Mesendoderm (in vitro differentiated cells): ENCODE measurements around the gene BMP8B. TPM values are rescaled to one million over a fixed set of nuclear protein-coding genes. Genes with fewer than 3 reads are reported as not detected.

Experiments
- DNase-seq: peaks from one replicate; pipeline ENCODE4 v3.0.0; 2013
- H2AK5ac ChIP-seq: 2 replicates; pipeline ENCODE4 v1.6.1; 2013; ENCODE audit warnings: low read length, inconsistent platforms
- H2BK120ac ChIP-seq: 2 replicates; pipeline ENCODE4 v1.6.1; 2013; ENCODE audit warnings: low read depth, mild to moderate bottlenecking, low read length, moderate library complexity, mixed read lengths
- H2BK15ac ChIP-seq: replicated peaks from 2 replicates; pipeline ENCODE4 v1.6.1; 2013; ENCODE audit warnings: low read depth, mild to moderate bottlenecking, moderate library complexity
- H2BK5ac ChIP-seq: 2 replicates; pipeline ENCODE4 v1.6.1; 2013; ENCODE audit warnings: low read length, inconsistent platforms
- H3K18ac ChIP-seq: 2 replicates; pipeline ENCODE4 v1.6.1; 2013; ENCODE audit warnings: mild to moderate bottlenecking, low read length, mixed read lengths
- H3K23ac ChIP-seq: one replicate; pipeline ENCODE4 v1.6.1; 2013; ENCODE audit warnings: low read length
- H3K27ac ChIP-seq: 2 replicates; pipeline ENCODE4 v1.5.1; 2013; ENCODE audit warnings: low read depth, mild to moderate bottlenecking, inconsistent platforms, low read length, moderate library complexity
- H3K27me3 ChIP-seq: 2 replicates; pipeline ENCODE4 v1.6.1; 2013; ENCODE audit warnings: low read length, control low read depth, mild to moderate bottlenecking, inconsistent platforms; ENCODE audit not compliant: insufficient read depth, poor library complexity
- H3K36me3 ChIP-seq: 2 replicates; pipeline ENCODE4 v1.6.1; 2013; ENCODE audit warnings: low read length, inconsistent platforms; ENCODE audit not compliant: control insufficient read depth, insufficient read depth
- H3K4ac ChIP-seq: one replicate; pipeline ENCODE4 v1.6.1; 2013; ENCODE audit warnings: low read depth, mild to moderate bottlenecking, low read length, moderate library complexity
- H3K4me1 ChIP-seq: 2 replicates; pipeline ENCODE4 v1.6.1; 2013; ENCODE audit warnings: low read depth, low read length, inconsistent platforms; ENCODE audit not compliant: control insufficient read depth
- H3K4me2 ChIP-seq: 2 replicates; pipeline ENCODE4 v1.6.1; 2013; ENCODE audit warnings: low read length
- H3K4me3 ChIP-seq: 2 replicates; pipeline ENCODE4 v1.5.1; 2013; ENCODE audit warnings: mild to moderate bottlenecking, low read length
- H3K56ac ChIP-seq: one replicate; pipeline ENCODE4 v1.6.1; 2013; ENCODE audit warnings: low read length
- H3K79me1 ChIP-seq: 2 replicates; pipeline ENCODE4 v1.6.1; 2013; ENCODE audit warnings: low read length, inconsistent platforms
- H3K79me2 ChIP-seq: 2 replicates; pipeline ENCODE4 v1.6.1; 2013; ENCODE audit warnings: mild to moderate bottlenecking, low read length; ENCODE audit not compliant: control insufficient read depth, insufficient read depth
- H3K9ac ChIP-seq: 2 replicates; pipeline ENCODE4 v1.6.1; 2013; ENCODE audit warnings: low read length, inconsistent platforms
- H4K5ac ChIP-seq: one replicate; pipeline ENCODE4 v1.6.1; 2013; ENCODE audit warnings: low read length
- H4K8ac ChIP-seq: one replicate; pipeline ENCODE4 v1.6.1; 2013; ENCODE audit warnings: low read depth, mild to moderate bottlenecking, control low read depth, low read length, moderate library complexity
- WGBS: extraction: QIAGEN DNeasy Blood & Tissue Kit; methylation state at CpG from one replicate; pipeline ENCODE4 v1.1.7; 2013; ENCODE audit warnings: low lambda C conversion rate, missing lambda C conversion rate; ENCODE audit not compliant: insufficient coverage; ENCODE audit errors: extremely low coverage; 5-methylcytosine and 5-hydroxymethylcytosine counted together
- small RNA-seq: library from polyadenylated mRNA; stranded (forward); fragments of <200 nt; extraction: miRNeasy Mini kit (QIAGEN cat#:217004); gene quantifications from one replicate; pipeline ENCODE3, GENCODE V24; 2013; ENCODE audit not compliant: insufficient read depth

BMP8B gene

DNA sequence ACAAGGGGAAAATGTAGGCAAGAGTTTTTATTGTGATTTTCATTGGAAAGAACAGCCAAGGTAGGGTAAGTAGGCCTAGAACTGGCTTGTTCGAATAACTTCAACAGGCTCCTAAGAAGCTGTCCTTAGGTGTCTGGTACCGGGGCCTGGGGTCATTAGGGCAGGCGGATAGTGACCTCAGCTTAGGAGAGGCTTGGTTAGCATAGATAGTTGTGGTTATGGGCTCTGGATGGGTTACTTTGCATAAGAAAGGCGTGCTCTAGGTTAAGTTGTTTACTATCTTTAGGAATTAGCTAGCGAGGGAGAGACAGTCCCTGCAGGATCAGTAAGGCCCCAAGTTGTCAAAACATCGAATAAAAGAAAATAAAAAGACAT is 76.7 kb downstream of the BMP8B start:
- H2AK5ac ChIP-seq, result no peak overlapping the region
- peaks cover 38% of the 10 kb centered on the region for H3K27me3 ChIP-seq
- no peak overlapping the region for H3K4me3 ChIP-seq
- no peaks in the 10 kb centered on the region for H3K79me2 ChIP-seq
- no peak overlapping the region for H3K18ac ChIP-seq
- no peaks in the 10 kb centered on the region for H3K79me1 ChIP-seq
- H3K4me2 ChIP-seq, result no peak overlapping the region
- no peak overlapping the region for H4K8ac ChIP-seq
- H3K4me1 ChIP-seq, result no peaks in the 10 kb centered on the region
- H2BK15ac ChIP-seq, result no peak overlapping the region
- DNase-seq, result peak; percentile 82
- no CpG with 5 or more reads among the region's 6 CpGs for WGBS
- H2BK120ac ChIP-seq, result no peak overlapping the region
- no peak overlapping the region for H2BK5ac ChIP-seq
- H4K5ac ChIP-seq, result no peak overlapping the region
- H3K36me3 ChIP-seq, result no peaks in the 10 kb centered on the region
- H3K23ac ChIP-seq, result no peak overlapping the region
- no peak overlapping the region for H3K9ac ChIP-seq
- H3K27ac ChIP-seq, result no peak overlapping the region
- no peak overlapping the region for H3K56ac ChIP-seq
- H3K4ac ChIP-seq, result no peak overlapping the region

- Histone ChIP-seq H3K27me3 (peaks cover 38% of the 10 kb centered on the region), H4K8ac (no peak overlapping the region), H3K36me3 (no peaks in the 10 kb centered on the region), H3K4me1 (no peaks in the 10 kb centered on the region), H3K79me2 (no peaks in the 10 kb centered on the region), H2AK5ac (no peak overlapping the region), H3K4me3 (no peak overlapping the region), H3K27ac (no peak overlapping the region), H3K9ac (no peak overlapping the region), H2BK15ac (no peak overlapping the region), H3K56ac (no peak overlapping the region), H3K4me2 (no peak overlapping the region), H4K5ac (no peak overlapping the region), H3K79me1 (no peaks in the 10 kb centered on the region), H2BK5ac (no peak overlapping the region), H3K4ac (no peak overlapping the region), H3K23ac (no peak overlapping the region), H3K18ac (no peak overlapping the region), H2BK120ac (no peak overlapping the region)
- no CpG with 5 or more reads among the region's 12 CpGs for whole genome bisulfite sequencing
- peak; percentile 58 for DNase-seq
These were observed 77.3 kb downstream of the BMP8B start for GRCh38 chr1:39711104-39711965.

GRCh38 chr1:39707506-39707905 is 81.2 kb downstream of the BMP8B start:
- H3K27ac ChIP-seq, result no peak overlapping the region
- no peak overlapping the region for H3K4me2 ChIP-seq
- no peaks in the 10 kb centered on the region for H3K4me1 ChIP-seq
- no peak overlapping the region for H3K23ac ChIP-seq
- no peak overlapping the region for H2AK5ac ChIP-seq
- DNase-seq, result no peak
- peaks cover 26% of the 10 kb centered on the region for H3K27me3 ChIP-seq
- no peaks in the 10 kb centered on the region for H3K36me3 ChIP-seq
- H3K56ac ChIP-seq, result no peak overlapping the region
- H3K4ac ChIP-seq, result no peak overlapping the region
- no peak overlapping the region for H3K9ac ChIP-seq
- no peaks in the 10 kb centered on the region for H3K79me2 ChIP-seq
- no peak overlapping the region for H3K18ac ChIP-seq
- no peak overlapping the region for H2BK5ac ChIP-seq
- no peaks in the 10 kb centered on the region for H3K79me1 ChIP-seq
- H2BK120ac ChIP-seq, result no peak overlapping the region
- H3K4me3 ChIP-seq, result no peak overlapping the region
- no peak overlapping the region for H2BK15ac ChIP-seq
- no CpG with 5 or more reads among the region's 4 CpGs for WGBS
- H4K5ac ChIP-seq, result no peak overlapping the region
- no peak overlapping the region for H4K8ac ChIP-seq

Small RNAs within 50 kb of the gene (small RNA-seq; reads per million reads assigned to genes)
- gene AL033527.1 (not detected), gene RNU7-121P (not detected)
